HUES48 (cell line): ENCODE data around the gene RPL4.
A peak's percentile ranks its signal among the peaks of the same experiment; 100 is the strongest.

Experiments used
- H3K27ac ChIP-seq: one replicate; pipeline ENCODE4 v1.7.0; 2013; ENCODE audit warnings: low read depth, low read length, inconsistent platforms
- H3K27me3 ChIP-seq: 2 replicates; pipeline ENCODE4 v1.6.1; 2013; ENCODE audit warnings: mild to moderate bottlenecking, low read length; ENCODE audit not compliant: control insufficient read depth, insufficient read depth
- H3K36me3 ChIP-seq: 2 replicates; pipeline ENCODE4 v1.6.1; 2013; ENCODE audit warnings: low read length; ENCODE audit not compliant: control insufficient read depth, insufficient read depth
- H3K4me1 ChIP-seq: 2 replicates; pipeline ENCODE4 v1.6.1; 2013; ENCODE audit warnings: mild to moderate bottlenecking, low read length; ENCODE audit not compliant: control insufficient read depth, insufficient read depth
- H3K4me3 ChIP-seq: 2 replicates; pipeline ENCODE4 v1.5.1; 2013; ENCODE audit warnings: mild to moderate bottlenecking, low read depth, low read length
- H3K9ac ChIP-seq: 2 replicates; pipeline ENCODE4 v1.6.1; 2013; ENCODE audit warnings: mild to moderate bottlenecking, low read depth, low read length, moderate library complexity
- H3K9me3 ChIP-seq: 2 replicates; pipeline ENCODE4 v1.6.1; 2013; ENCODE audit warnings: low read length; ENCODE audit not compliant: control insufficient read depth, insufficient read depth

Gene RPL4

DNA sequence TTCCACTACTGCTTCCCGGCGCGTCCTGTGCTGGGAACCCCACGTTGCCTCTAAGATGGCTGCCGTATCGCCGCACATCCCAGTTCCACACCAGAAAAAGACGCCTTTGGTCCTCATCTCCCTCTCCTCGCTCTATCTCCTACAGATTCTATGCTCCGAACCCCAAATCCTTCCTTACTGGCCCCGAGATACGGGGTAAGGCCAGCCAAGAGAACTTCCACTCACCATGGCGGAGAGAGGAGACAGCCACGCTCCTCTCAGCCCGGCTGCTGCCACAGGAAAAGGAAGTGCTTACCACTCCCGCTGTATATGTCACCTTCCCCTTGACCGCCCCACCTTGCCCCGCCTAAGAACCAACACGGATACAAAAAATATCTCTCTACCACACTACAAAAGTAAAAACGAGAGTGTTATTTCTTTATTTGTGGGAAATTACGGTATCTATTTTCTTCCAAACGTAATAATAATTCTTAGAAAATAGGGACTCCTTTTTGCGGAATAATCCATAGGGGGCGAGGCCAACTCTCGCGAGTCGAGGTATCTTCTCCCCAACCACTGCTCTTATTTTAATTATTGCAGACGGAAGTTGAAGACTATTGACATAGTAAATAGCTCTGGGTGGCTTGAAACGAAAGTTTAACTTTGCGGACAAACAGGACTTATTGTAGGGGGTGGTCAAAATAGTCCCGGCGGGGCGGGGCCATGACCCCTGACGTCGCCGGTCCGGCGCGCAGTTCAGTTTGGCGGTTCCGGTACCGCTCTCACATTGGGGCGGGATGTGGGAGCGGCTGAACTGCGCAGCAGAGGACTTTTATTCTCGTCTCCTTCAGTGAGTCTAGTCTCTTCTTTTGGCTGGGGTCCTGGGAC, at the start of gene RPL4, which contains the start of gene ZWILCH:
RPL4 (minus strand) TSS at position 293 of the 867 bp plus-strand sequence; CDS start at position 228, 65 bp downstream.
ZWILCH (plus strand) TSS at position 764 of the 867 bp plus-strand sequence; CDS start at position 777, 13 bp downstream.
- peak within 1 kb of the TSS; percentile 98 for H3K4me3 ChIP-seq
- H3K36me3 ChIP-seq = peaks cover 52% of the 10 kb centered on the region
- H3K4me1 ChIP-seq = peaks cover 12% of the 10 kb centered on the region; the same call in 1 of the 2 replicates
- H3K27me3 ChIP-seq = no peaks in the 10 kb centered on the region
- no peaks in the 10 kb centered on the region for H3K9me3 ChIP-seq
- H3K9ac ChIP-seq = peak within 1 kb of the TSS; percentile 99
- peak within 1 kb of the TSS; percentile 92 for H3K27ac ChIP-seq

DNA sequence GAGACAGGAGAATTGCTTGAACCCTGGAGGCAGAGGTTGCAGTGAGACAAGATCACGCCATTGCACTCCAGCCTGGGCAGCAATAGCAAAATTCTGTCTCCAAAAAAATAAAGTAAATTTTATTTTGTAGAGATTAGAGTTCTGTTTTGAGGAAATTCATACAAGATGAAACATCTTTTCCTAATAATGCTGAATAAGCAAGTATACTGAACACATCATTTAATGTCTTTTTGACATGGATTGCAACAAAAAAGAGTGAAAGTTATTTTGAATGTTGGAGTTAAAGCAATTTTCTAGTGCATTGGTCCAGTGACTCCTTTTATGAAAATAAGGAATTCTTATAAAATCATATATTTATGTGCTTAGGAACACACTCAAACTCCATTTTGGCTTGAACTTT, 40.6 kb upstream of the RPL4 start:
- no peaks in the 10 kb centered on the region for H3K9me3 ChIP-seq
- no peaks in the 10 kb centered on the region for H3K27me3 ChIP-seq
- no peak overlapping the region for H3K4me3 ChIP-seq
- H3K36me3 ChIP-seq = peaks cover 74% of the 10 kb centered on the region
- H3K4me1 ChIP-seq = no peaks in the 10 kb centered on the region
- H3K9ac ChIP-seq = no peak overlapping the region
- no peak overlapping the region for H3K27ac ChIP-seq

DNA sequence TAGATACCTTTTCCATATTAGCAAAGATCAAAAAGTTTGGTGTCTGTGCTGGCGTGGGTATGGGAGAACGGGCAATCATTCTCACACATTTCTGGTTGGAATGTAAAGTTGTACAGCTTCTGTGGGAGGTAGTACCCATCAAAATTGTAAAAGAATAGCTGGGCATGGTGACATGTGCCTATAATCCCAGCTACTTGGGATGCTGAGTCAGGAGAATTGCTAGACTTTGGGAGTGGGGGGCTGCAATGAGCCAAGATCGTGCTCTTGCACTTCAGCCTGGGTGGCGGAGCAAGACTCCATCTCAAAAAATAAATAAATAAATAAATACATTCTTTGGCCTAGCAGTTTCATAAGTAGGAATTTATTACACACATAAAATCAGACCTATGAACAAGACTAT, 38.2 kb upstream of the RPL4 start:
- Histone ChIP-seq H3K4me3 (no peak overlapping the region), H3K9ac (no peak overlapping the region), H3K36me3 (peaks cover 74% of the 10 kb centered on the region), H3K4me1 (no peaks in the 10 kb centered on the region), H3K27me3 (no peaks in the 10 kb centered on the region), H3K27ac (no peak overlapping the region), H3K9me3 (no peaks in the 10 kb centered on the region)

DNA sequence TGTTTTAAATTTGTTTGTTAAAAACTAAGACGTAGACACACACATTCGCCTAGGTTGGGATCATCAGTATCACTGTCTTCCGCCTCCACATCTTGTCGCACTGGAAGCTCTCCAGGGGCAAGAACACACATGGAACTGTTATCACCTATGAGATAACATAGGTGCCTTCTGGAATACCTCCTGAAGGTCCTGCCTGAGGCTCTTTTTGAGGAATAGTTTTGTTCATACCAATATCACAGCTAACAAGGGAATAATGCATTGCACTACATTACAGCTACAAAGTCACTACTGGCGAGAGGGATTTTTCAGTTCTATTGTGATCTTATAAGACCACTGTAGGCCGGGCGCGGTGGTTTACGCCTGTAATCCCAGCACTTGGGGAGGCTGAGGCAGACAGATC, 30.4 kb upstream of the RPL4 start:
- Histone ChIP-seq H3K4me1 (no peaks in the 10 kb centered on the region), H3K36me3 (peaks cover 93% of the 10 kb centered on the region), H3K9ac (no peak overlapping the region), H3K4me3 (no peak overlapping the region), H3K27me3 (no peaks in the 10 kb centered on the region), H3K9me3 (no peaks in the 10 kb centered on the region), H3K27ac (no peak overlapping the region)

DNA sequence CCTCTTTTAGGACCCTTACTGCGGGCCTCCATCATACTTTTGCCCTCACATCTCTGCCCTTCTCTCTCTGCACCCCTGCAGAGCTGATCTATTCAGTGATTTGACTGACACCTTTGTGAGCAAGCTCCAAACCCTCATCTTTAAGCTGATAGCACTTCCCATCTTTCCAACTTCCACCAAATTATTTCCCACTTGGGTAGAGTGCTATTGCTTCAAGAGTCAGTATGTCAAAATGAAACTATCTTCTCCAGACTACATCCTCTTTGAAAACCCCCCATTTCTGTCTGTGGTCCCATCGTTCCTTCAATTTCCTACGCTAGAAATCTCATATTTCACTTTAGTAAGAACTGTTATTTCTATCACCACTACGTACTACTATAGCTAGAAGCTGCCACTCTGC, 20.2 kb upstream of the RPL4 start:
- Histone ChIP-seq H3K4me1 (no peaks in the 10 kb centered on the region), H3K27ac (no peak overlapping the region), H3K9me3 (no peaks in the 10 kb centered on the region), H3K27me3 (no peaks in the 10 kb centered on the region), H3K4me3 (no peak overlapping the region), H3K9ac (no peak overlapping the region), H3K36me3 (peaks cover 98% of the 10 kb centered on the region)

DNA sequence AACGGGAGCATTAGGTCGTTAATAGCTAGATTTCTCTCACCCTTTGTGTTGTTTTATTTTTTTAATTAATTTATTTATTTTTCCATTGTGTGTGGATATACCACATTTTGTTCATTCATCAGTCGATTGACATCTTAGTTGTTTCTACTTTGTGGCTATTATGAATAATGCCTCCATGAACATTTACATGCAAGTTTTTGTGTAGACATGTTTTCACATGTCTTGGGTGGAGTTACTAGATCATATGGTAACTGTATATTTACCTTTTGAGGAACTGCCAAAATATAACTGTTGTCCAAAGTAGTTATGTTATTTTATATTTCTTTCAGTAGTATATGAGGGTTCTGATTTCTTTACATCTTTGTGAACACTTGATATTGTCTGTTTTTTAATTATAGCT, 19.3 kb upstream of the RPL4 start:
- no peaks in the 10 kb centered on the region for H3K27me3 ChIP-seq
- H3K4me3 ChIP-seq = no peak overlapping the region
- peaks cover 94% of the 10 kb centered on the region for H3K36me3 ChIP-seq
- H3K27ac ChIP-seq = no peak overlapping the region
- H3K9ac ChIP-seq = no peak overlapping the region
- H3K9me3 ChIP-seq = no peaks in the 10 kb centered on the region
- no peaks in the 10 kb centered on the region for H3K4me1 ChIP-seq

DNA sequence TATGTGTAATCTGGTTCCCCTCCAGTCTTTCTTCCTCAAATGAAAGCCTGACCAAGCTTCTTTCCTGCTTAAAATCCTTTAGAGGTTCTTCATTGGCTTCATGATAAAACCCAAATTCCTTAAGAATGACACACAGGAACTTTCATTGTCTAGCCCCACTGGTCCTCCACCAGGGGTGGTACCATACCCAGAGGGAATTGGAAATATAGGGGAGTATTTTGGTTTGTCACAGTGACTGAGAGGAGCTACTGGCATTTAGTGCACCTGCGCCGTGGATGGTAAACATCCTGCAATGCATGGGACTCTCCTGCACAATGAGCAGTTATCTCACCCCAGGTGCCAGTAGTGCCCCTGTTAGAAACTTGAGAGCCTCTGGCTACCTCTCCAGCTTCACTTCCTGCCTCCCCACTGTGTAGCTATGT, 11.3 kb upstream of the RPL4 start:
- peak overlapping the region; percentile 91 for H3K27ac ChIP-seq
- no peaks in the 10 kb centered on the region for H3K27me3 ChIP-seq
- H3K9ac ChIP-seq = no peak overlapping the region
- H3K4me3 ChIP-seq = no peak overlapping the region
- no peaks in the 10 kb centered on the region; the same call in 1 of the 2 replicates for H3K4me1 ChIP-seq
- no peaks in the 10 kb centered on the region for H3K9me3 ChIP-seq
- peaks cover 79% of the 10 kb centered on the region for H3K36me3 ChIP-seq

DNA sequence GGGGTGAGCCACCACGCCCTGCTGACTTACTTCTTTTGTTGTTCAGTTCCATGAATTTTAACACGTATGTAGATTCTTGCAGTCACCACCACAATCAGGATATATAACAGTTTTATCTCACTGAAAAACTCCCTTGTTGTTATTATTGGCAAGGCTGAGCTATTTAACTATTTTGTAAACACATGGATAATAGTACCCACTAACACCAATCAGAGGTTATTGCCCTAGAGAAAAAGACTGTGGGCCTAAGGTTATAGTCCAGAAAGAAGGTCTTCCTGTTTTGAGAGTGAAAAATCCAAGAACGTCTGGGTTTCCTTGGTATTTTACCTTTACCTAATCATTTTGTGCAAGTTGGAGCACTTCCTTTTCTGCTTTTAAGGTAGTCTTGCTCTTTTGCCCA, 9.9 kb upstream of the RPL4 start:
- no peak overlapping the region for H3K9ac ChIP-seq
- H3K36me3 ChIP-seq = peaks cover 74% of the 10 kb centered on the region
- peak overlapping the region; percentile 91 for H3K27ac ChIP-seq
- H3K9me3 ChIP-seq = no peaks in the 10 kb centered on the region
- no peak overlapping the region for H3K4me3 ChIP-seq
- H3K4me1 ChIP-seq = no peaks in the 10 kb centered on the region; the same call in 1 of the 2 replicates
- no peaks in the 10 kb centered on the region for H3K27me3 ChIP-seq

DNA sequence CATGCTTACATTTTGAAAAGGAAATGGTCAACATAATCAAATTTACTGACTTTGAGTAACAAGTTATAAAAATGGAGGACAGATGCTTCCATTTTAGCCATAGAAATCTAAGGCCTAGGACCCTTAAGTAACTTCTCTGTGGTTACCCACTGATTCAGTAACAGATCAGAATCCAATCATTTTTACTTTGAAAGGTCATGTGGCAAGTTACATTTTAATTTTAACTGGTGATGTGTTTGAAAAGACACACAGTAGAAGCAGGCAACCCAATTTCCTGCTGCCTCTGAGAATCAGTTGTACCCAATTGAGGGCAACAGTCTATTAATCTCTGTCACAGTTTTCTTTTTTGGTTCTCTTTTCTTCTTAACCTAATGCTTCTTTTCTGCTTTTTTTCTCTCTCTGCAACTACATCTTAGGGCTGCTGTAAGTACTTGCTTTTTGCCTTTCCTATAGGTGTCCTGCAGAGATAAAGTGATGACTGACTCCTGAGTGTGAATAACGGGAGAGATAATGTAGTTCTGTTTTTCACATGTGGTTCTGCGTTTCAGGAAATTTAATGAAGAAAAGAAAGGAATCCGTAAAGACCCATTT, 3.7 kb upstream of the RPL4 start:
- Histone ChIP-seq H3K4me3 (no peak overlapping the region), H3K36me3 (peaks cover 42% of the 10 kb centered on the region), H3K27ac (no peak overlapping the region)

DNA sequence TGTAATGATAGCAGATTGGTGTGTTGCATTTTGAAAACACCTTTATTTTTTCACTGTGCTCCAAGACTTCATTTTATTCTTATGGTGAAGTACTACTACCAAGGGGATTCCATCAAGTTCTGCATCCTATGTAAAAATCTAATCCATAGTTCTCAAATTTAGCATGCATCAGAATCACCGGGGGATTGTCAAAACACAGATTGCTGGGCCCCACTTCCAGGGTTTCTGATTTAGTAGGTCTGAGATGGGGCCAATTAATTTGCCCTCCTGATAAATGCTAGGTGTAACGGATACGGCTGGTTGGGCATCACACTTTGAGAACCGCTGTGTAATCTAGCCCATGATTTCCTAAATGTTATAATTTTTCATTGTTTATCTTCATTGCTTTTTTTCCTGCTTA, 1.2 kb upstream of the RPL4 start:
- H3K4me1 ChIP-seq = peaks cover 12% of the 10 kb centered on the region; the same call in 1 of the 2 replicates

More for the DNA sequence above, 3.7 kb upstream of the RPL4 start:
- Histone ChIP-seq H3K9ac (no peak overlapping the region), H3K27me3 (no peaks in the 10 kb centered on the region), H3K9me3 (no peaks in the 10 kb centered on the region), H3K4me1 (0 out of 2 replicates have a peak, but pooled peaks cover 4% of the 10 kb centered on the region)

DNA sequence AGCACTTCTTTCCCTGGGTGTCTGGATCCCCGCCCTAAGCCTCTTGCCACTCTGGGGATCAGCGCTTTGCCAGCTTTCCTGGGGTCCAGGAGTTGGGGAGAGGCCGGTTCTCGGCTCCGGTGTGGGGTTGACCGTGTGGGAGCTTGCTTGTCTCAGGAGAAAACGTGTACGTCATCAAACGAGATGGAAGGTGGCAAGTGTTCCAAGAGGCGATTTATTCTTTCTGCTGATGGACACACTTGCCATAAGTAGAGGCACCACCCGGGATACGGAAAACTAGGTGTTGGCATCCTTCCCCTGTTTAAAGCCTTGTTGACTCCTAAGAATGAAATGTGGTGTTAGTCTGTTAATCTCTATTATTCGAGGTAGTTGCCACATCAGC, 766 bp upstream of the RPL4 start:
- Histone ChIP-seq H3K9ac (peak overlapping the region; percentile 99), H3K36me3 (peaks cover 49% of the 10 kb centered on the region), H3K4me1 (peaks cover 12% of the 10 kb centered on the region; the same call in 1 of the 2 replicates)

More for the DNA sequence above, 1.2 kb upstream of the RPL4 start:
- Histone ChIP-seq H3K9me3 (no peaks in the 10 kb centered on the region), H3K27me3 (no peaks in the 10 kb centered on the region), H3K4me3 (peak overlapping the region; percentile 98), H3K36me3 (peaks cover 49% of the 10 kb centered on the region), H3K27ac (peak overlapping the region; percentile 92), H3K9ac (peak overlapping the region; percentile 99)

More for the DNA sequence above, 766 bp upstream of the RPL4 start:
- H3K4me3 ChIP-seq = peak overlapping the region; percentile 98
- H3K27ac ChIP-seq = peak overlapping the region; percentile 92
- no peaks in the 10 kb centered on the region for H3K9me3 ChIP-seq
- H3K27me3 ChIP-seq = no peaks in the 10 kb centered on the region
